UCSD-AML1 (cell line): ENCODE measurements around the gene TASP1.
"Not testable (repeated sequence)": the region's sequence is repeated elsewhere in the genome, so short reads cannot be mapped to it uniquely, and the experiment has no call there.

ENCODE experiments used
- DNase-seq: peaks from one replicate; lab custom pipeline; 2025; ENCODE audit not compliant: unreplicated experiment; lab: John Stamatoyannopoulos, UW

TASP1 gene

DNA sequence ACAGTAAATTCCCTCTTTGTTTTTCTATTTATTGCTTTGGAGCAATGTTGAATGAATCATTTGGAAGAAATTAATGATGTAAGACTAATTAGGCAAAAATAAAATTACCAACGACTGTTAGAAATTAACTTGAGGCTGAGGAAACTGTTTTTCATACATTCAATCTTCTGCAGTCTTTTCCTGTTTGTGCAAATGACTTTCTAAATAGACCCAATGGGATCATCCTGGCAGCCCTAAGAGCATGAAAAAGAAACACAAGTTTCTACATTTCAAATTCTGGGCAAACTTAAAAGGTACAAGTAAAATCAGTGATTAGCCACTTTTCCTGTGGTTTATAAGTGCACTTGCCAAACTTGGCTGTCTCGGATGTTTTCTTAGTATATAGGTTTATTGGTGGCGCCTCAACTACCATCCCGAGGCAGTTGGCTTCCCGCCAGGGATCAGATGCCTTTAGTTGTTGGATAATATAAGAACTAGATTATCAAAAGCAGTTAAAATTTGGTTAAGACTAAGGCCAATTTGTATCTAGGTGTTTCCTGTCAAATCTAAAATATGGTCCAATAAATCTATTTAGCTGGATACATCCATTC is 236.5 kb downstream of the TASP1 start:
- DNase-seq: no peak

DNA sequence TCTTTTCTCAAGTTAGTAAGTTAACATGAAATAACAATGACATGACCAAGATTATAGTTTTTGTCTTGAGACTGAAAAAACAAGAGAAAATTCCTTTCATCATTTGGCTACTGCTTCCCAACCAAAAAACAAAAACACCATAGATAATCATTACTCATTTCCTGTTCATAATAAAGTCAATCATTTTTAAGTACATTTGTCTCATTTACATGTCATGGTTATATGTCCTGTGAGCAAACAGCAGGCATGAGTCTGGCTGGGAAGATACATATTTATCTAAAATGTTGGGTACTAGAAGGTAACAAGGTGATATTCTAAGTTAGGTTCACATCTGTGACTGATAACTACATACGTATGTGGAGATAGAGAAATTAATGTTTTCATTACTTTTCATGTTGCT is 237.1 kb downstream of the TASP1 start:
- no peak for DNase-seq

- DNase-seq: no peak
These were observed 238.3 kb downstream of the TASP1 start for GRCh38 chr20:13400453-13400852.

DNA sequence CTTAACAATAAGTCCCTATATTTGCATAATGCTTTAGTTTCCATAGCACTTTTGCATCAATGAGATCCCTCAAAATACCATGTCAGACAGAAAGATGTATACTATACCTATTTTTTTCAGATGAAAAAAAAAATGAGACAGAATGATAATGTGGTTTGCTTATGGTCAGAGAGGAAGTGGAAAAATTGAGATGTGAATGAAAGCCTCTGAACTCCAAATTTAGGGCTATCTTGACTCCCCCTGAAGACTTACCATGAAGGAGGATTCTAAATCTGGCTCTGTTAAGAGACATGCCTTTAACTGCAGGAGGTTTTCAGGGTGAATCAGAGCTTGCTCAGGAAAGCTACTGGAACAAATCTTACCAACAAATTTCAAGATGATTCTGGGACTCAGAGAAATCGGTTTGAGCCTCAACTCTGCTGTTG is 241.4 kb downstream of the TASP1 start:
- DNase-seq: no peak

- no peak for DNase-seq
These were observed 241.9 kb downstream of the TASP1 start for GRCh38 chr20:13396826-13397225.

DNA sequence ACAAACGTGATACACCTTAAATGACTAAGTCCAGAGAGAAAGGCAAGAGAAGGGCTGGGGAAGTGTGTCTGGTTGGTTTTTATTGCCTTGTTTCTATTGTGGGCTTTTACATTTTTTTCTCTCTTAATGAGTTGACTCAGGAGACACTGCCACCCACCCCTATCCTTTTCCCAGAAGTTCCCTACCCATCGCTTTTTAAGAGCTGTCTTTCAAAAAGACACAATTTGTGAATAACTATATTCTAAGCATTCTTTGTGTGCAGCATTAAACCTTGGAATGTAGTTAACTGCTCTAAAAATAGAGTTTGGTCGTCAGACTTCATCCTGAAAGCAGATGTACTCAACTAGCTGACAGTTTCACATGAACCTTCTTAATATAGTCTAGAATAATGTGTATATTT is 242.7 kb downstream of the TASP1 start:
- no peak for DNase-seq

DNA sequence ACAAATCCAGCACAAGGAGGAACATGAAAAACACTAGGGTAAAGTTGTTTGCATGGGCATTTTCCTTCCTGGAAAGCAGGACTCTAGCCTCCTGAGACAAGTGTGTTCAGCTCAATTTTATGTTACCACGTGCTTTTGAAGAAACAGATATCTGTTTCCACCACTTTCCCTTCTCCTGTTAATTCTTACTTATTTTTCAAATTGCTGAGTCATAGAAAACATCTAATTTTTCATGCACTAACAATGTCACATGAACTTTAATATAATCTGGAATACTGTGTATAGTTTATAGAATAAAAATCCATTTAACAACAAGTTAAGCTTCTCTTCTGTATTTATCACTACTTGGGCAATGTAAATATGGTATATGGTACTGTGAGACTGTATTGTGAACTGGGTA is 243.5 kb downstream of the TASP1 start:
- DNase-seq: no peak

DNA sequence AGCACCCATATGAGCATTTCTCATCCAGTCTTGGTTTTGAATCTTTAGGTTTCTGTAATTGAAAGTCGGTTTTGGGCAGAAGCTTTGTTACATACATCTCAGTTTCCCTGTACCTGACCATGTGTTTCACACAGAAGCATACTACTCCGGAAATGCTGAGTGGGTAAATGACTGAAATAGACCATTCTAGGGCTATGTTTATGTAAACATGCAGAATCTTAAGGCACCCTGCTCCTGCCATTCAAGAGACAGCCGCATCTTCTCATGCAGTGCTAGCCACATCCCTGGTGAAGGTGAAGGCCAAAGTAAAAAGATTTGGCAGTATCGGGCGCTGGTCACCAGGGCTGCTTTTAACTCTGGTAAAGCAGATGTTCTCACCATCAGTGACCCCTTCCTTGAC is 246.3 kb downstream of the TASP1 start:
- DNase-seq: no peak

DNA sequence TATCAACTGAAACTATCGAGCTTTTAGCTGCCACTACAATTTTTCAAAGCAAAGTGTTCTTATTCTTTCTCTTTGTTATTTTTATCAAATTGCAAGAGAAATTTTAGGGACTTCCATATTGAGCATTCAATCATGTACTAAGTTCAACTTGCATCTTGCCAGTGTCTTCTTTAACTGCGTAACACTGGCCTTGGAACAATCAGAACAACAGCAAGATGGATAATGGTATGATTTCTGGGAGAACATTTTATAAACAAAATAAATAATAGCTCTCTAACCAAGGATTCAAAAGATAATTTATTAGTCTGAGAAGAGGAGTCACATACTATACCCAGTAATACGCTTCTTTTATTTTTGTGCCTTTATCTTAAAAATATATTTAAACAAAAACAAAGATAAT is 249.6 kb downstream of the TASP1 start:
- DNase-seq: no peak

DNA sequence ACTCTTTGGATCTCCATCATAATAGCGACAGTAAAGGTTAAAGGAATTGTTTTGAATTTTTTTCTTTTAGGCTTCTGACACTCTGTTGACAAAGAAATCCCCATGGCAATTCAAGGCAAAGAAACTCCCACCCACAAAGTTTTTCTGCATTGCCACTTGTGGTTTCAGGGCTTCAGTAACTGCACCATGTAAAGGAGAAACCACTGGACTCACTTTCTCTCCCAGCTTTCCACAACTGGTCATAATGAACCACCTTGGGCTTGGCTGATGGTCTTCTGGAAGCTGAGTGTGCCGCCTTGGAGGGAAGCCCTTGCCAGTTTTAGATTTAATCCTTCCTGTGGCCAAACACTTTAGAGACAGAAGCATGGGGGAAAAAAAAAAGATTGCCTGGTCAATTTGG is 254.6 kb downstream of the TASP1 start:
- no peak for DNase-seq

DNA sequence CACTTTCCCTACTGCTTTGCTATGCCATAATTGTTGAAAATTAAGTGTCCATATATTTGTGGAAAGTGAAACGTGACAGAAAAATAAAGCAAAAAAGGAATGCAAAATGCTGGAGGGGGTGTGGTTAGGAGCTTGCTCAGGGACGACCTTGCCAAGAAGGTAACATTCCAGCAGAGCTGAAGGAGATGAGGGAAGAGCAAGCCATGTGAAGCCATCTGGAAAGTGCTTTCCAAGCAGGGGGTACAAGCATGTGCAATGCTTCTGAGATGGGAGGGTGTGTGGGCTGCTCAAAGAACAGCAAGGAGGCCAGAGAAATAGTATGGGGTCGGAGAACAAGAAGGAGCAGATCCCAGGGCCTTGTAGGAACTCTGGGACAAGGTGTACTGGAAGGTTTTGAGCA is 255.9 kb downstream of the TASP1 start:
- no peak for DNase-seq

GRCh38 chr20:13380497-13381229 is 258.1 kb downstream of the TASP1 start:
- DNase-seq: not testable (repeated sequence)

DNA sequence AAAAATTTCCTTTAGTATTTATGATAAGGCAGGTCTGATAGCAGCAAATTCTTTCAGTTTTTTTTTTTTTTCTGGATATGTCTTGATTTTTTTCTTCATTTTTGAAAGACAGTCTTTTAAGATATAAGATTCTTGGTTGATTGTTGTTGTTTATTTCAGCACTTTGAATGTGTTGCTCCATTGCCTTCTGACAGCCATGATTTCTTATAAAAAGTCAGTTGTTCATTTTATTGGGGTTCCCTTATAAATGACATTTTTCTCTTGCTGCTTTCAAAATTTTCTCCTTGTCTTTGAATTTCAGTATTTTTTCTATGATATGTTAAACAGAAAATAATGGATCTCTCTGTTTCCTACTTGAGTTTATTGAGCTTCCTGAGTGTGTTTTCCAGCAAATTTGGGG is 265.3 kb downstream of the TASP1 start:
- DNase-seq: no peak

DNA sequence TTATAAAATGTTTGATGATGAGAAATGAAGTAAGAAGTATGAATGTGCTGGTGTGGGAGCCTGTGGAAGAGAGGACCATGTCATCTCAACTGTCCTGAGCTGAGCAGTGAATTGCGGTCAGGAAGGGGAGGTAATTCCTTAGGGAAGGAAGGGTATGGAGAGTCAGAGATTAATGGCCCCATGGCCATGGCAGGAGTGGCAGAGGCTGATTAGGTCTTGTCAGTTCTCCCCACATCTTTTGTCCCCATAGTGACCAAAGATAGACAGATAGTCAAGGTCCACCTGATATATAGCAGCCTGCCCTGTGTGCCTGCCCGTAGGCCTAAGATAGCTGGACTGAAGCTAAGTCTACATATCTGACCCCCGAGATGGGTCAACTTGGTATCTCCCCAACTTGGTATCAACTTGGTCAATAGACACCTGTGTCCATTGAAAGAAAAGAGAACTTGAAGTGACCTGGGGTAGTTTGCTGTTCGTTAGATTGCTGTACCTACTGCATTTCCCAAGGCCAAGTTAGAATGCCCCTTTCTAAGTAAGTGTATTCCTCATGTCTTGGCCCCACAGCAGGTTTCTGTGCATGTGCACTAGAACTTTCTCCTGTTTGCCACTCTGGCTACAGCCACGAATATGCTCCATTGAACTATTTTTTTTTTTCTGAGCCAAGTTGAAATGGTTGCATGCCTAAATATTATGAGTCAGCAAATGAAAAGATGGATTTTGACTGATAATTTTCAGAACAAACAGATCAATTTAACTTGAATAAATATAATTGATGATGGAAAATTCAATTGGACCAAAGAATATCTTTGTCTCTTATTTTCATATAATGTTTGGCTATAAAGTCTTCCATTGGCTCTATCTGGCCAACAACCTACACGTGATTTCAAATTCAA is 274.2 kb downstream of the TASP1 start:
- no peak for DNase-seq

GRCh38 chr20:13363473-13363872 is 275.3 kb downstream of the TASP1 start:
- DNase-seq: no peak

- DNase-seq: not testable (repeated sequence)
These were observed 276.6 kb downstream of the TASP1 start for GRCh38 chr20:13362165-13362564.

- not testable (repeated sequence) for DNase-seq
These were observed 279.8 kb downstream of the TASP1 start for GRCh38 chr20:13358936-13359335.

DNA sequence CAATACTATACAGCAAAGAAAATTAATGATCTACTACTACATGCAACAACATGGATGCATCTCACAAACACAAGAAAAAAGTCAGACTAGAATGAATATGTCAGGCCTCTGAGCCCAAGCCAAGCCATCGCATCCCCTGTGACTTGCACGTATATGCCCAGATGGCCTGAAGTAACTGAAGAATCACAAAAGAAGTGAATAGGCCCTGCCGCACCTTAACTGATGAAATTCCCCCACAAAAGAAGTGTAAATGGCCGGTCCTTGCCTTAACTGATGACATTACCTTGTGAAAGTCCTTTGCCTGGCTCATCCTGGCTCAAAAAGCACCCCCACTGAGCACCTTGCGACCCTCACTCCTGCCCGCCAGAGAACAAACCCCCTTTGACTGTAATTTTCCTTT is 280.9 kb downstream of the TASP1 start:
- not testable (repeated sequence) for DNase-seq

DNA sequence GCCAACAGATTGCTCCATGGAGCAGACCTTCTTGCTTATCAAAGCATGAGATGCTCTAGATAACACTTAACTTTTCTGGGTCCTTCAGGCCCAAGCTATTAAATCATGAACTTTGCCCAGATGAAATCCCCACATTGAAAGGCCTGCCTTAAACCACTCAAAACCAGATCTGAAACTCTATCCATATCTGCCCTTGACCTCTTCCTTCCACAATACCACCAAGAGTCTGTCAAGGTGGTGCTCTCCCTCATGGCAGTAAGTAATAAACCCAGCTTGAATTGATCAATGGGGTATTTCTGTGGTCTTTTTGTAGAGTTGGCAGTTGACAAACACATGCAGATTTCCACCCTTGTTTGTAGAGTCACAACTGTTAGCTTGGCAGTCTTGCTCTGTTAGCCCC is 282.1 kb downstream of the TASP1 start:
- no peak for DNase-seq

DNA sequence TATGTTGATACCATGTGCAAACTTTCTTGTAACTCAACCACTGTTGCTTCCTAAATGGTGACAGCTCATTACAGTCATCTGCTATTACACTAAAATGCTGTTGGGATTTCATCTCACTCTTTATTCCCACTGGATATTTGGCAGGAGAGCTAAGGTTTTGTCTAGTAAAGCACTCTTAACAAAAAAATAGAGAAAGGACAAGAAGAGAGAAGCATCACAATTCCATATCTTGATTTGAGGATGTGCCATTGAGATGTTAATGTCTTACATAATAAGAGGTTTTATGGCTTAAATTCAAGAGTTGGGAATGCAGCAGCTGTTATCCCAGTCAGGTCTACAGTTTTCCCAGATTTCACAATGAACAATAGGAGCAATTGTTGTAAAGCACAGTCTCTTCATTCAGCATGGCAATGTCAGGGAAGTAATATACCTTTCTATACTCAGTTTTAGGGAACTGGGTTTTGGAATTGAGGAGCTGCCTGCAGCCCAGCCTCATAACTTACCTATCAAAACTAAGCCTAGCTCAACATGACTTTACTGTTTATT is 282.7 kb downstream of the TASP1 start:
- no peak for DNase-seq

GRCh38 chr20:13355411-13355810 is 283.3 kb downstream of the TASP1 start:
- no peak for DNase-seq
